HG03520 (cell line): ENCODE measurements around the gene NTN1.

ENCODE experiments used
- ATAC-seq: cut with Tn5 transposase; IDR thresholded peaks from one replicate; pipeline ENCODE4 v1.9.1; 2021; ENCODE audit warnings: mild to moderate bottlenecking, moderate library complexity; ENCODE audit not compliant: unreplicated experiment

The NTN1 gene

GRCh38 chr17:9120471-9120870 lies 99.2 kb downstream of the NTN1 start:
- no peak for ATAC-seq

GRCh38 chr17:9121186-9121820 lies 100.0 kb downstream of the NTN1 start:
- no peak for ATAC-seq

GRCh38 chr17:9123594-9124553 lies 102.6 kb downstream of the NTN1 start:
- ATAC-seq, result no peak

- ATAC-seq, result no peak
These were observed 103.2 kb downstream of the NTN1 start for GRCh38 chr17:9124554-9124935.

- no peak for ATAC-seq
These were observed 104.4 kb downstream of the NTN1 start for GRCh38 chr17:9125722-9126121.

- no peak for ATAC-seq
These were observed 106.0 kb downstream of the NTN1 start for GRCh38 chr17:9127340-9127739.

GRCh38 chr17:9131371-9131770 lies 110.1 kb downstream of the NTN1 start:
- ATAC-seq, result no peak

GRCh38 chr17:9132291-9132690 lies 111.0 kb downstream of the NTN1 start:
- no peak for ATAC-seq

- no peak for ATAC-seq
These were observed 111.8 kb downstream of the NTN1 start for GRCh38 chr17:9132944-9133610.

GRCh38 chr17:9138161-9138717 lies 116.9 kb downstream of the NTN1 start:
- ATAC-seq, result no peak

- ATAC-seq, result no peak
These were observed 118.4 kb downstream of the NTN1 start for GRCh38 chr17:9139695-9140094.

- no peak for ATAC-seq
These were observed 119.5 kb downstream of the NTN1 start for GRCh38 chr17:9140550-9141424.

- no peak for ATAC-seq
These were observed 120.1 kb downstream of the NTN1 start for GRCh38 chr17:9141425-9141753.

GRCh38 chr17:9142772-9143494 lies 121.6 kb downstream of the NTN1 start:
- no peak for ATAC-seq

- no peak for ATAC-seq
These were observed 123.4 kb downstream of the NTN1 start for GRCh38 chr17:9144502-9145249.

- ATAC-seq, result no peak
These were observed 124.8 kb downstream of the NTN1 start for GRCh38 chr17:9146064-9146463.

- ATAC-seq, result no peak
These were observed 127.7 kb downstream of the NTN1 start for GRCh38 chr17:9148905-9149525.

- no peak for ATAC-seq
These were observed 129.3 kb downstream of the NTN1 start for GRCh38 chr17:9150446-9151090.
